Colonic mucosa (tissue), 4 donors: ENCODE data around the gene DRAM1. TPM values are rescaled to one million over a fixed set of nuclear protein-coding genes. Genes with fewer than 3 reads are reported as not detected.
A peak's percentile ranks its signal among the peaks of the same experiment; 100 is the strongest.

Experiments used
- DNase-seq: peaks from one replicate; pipeline ENCODE4 v3.0.0-alpha.2; 2020
- H3K27ac ChIP-seq: fragments of 200-600 bp; one replicate; pipeline ENCODE4 v1.8.0; 2021
- H3K27me3 ChIP-seq: fragments of 200-600 bp; one replicate; pipeline ENCODE4 v1.8.0; 2021
- H3K36me3 ChIP-seq: fragments of 200-600 bp; one replicate; pipeline ENCODE4 v1.8.0; 2021
- H3K4me1 ChIP-seq: fragments of 200-600 bp; one replicate; pipeline ENCODE4 v1.8.0; 2021; ENCODE audit warnings: mild to moderate bottlenecking
- H3K4me3 ChIP-seq: fragments of 200-600 bp; one replicate; pipeline ENCODE4 v1.8.0; 2021
- H3K9ac ChIP-seq, 2 donors: one replicate each; pipeline ENCODE4 v1.7.0; 2013; ENCODE audit warnings: control low read depth in 2 of 2, low read depth in 2 of 2, low read length in 2 of 2
- H3K9me3 ChIP-seq: fragments of 200-600 bp; one replicate; pipeline ENCODE4 v1.8.0; 2021
- intact Hi-C: fragments of 100-400 bp; cut with DNase I; formaldehyde crosslinking; loops from one replicate; pipeline ENCODE4 v1.14.1; 2022
- total RNA-seq, 2 donors: library from RNA; stranded (reverse); fragmentation: NEBNext Ultra II Directional in 1 of 2; extraction: Animal tissue kit (Norgen Biotek cat#: 25700) in 1 of 2; gene quantifications; one replicate each; pipeline ENCODE4 v1.2.1, GENCODE V29; 2021
- TF ChIP-seq, protein P1 (sequence below): fragments of 200-600 bp; IDR thresholded peaks from one replicate; pipeline ENCODE4 v1.8.0; 2022; ENCODE audit warnings: antibody characterized with exemption, mild to moderate bottlenecking
- donor health status: healthy.
- donor health status: DM: no; HTN: no; CAD: no.
- donor health status: DM: no; HTN: no; CAD: no.

Gene DRAM1, protein sequence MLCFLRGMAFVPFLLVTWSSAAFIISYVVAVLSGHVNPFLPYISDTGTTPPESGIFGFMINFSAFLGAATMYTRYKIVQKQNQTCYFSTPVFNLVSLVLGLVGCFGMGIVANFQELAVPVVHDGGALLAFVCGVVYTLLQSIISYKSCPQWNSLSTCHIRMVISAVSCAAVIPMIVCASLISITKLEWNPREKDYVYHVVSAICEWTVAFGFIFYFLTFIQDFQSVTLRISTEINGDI
- total RNA-seq, result 10 to 100 TPM in 1 of 2 donors, 1 to 10 TPM in 1; 4.0 to 10.0 TPM

DNA sequence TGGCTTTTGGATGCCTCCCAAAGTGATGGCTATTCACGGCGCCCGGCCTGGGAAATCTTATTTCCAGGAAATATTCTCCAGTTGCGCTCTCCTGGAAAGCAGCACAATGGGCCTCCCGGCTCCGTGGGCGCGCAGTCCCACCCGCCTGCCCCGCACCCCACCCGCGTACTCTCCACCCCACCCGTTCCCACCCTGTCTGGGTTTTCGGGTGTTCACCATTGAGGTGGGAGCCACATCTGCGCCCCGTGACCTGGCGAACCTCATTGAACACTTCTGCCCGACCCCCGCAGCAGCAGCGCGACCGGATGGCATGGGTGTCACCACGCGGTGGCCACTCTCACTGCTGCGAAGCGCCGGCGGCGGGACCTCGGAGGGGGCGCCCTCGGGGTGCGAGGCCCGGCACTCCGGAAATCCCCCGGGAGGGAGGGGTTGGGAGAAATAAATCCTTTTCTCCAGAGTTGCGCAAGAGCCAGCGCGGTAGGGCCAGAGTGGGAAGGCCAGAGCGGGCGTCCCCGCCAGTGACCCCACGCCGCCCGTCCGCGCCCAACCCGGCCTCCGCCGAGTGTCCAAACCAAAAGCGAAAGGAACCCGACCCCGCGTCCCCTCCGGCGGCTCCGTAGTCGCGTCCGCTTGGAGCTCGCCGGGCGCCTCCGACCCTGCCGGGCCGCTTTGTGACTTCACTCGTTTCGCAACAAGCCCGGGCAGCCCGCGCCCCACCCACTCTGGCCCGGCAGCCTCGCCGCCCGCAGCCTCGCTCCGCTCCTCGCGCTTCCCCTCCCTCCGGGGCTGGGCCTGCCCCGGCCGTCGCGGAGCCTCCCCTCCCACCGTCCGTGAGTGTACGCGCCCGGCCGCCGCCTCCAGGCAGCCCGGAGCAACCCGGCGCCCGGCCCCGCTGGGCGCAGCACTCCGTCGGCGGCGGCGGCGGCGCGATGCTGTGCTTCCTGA is at the start of gene DRAM1:
TSS of gene DRAM1 (plus strand) at position 720 of the 945 bp plus-strand sequence. CDS start at position 930, 210 bp downstream.
- H3K27me3 ChIP-seq, result no peaks in the 10 kb centered on the region
- TF ChIP-seq, protein P1, sequence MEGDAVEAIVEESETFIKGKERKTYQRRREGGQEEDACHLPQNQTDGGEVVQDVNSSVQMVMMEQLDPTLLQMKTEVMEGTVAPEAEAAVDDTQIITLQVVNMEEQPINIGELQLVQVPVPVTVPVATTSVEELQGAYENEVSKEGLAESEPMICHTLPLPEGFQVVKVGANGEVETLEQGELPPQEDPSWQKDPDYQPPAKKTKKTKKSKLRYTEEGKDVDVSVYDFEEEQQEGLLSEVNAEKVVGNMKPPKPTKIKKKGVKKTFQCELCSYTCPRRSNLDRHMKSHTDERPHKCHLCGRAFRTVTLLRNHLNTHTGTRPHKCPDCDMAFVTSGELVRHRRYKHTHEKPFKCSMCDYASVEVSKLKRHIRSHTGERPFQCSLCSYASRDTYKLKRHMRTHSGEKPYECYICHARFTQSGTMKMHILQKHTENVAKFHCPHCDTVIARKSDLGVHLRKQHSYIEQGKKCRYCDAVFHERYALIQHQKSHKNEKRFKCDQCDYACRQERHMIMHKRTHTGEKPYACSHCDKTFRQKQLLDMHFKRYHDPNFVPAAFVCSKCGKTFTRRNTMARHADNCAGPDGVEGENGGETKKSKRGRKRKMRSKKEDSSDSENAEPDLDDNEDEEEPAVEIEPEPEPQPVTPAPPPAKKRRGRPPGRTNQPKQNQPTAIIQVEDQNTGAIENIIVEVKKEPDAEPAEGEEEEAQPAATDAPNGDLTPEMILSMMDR, result no peak
- no peaks in the 10 kb centered on the region for H3K9me3 ChIP-seq
- H3K36me3 ChIP-seq, result no peaks in the 10 kb centered on the region
- peak within 1 kb of the TSS; percentile 64 for H3K4me3 ChIP-seq
- intact Hi-C loops, result no loop called here
- DNase-seq, result peak; percentile 91
- peak within 1 kb of the TSS; percentile 81 for H3K27ac ChIP-seq
- peak within 1 kb of the TSS; percentile 85 to 96 for H3K9ac ChIP-seq
- H3K4me1 ChIP-seq, result no peaks in the 10 kb centered on the region

DNA sequence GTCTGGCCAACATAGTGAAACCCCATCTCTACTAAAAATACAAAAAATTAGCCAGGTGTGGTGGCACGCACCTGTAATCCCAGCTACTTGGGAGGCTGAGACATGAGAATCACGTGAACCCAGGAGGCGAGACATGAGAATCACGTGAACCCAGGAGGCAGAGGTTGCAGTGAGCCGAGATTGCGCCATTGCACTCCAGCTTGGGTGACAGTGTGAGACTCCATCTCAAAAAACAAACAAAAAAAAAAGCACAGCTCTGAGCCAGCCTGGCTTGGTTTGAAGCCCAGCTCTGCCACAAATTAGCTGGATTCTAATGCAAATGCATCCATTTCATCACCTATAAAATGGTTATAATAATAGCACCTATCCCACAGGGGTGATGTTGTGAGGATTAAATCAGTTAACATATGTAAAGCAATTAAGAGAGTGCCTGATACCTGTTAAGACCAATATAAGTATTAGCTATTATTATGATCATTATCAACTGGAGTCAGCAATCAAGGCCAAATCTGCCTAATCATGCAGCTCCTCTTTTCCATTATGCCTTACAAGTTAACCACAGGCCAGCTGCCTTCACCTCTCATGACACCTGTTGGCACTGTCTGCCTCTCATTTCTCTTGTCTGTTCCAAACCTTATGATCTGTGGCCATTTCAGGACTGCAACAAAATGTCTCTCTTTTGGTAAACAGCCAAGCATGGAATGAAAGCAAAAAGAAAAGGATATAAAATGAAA is 48.8 kb upstream of the DRAM1 start:
- Histone ChIP-seq H3K4me3 (no peak overlapping the region), H3K36me3 (no peaks in the 10 kb centered on the region), H3K9ac (no peak overlapping the region), H3K9me3 (no peaks in the 10 kb centered on the region), H3K27me3 (no peaks in the 10 kb centered on the region), H3K4me1 (no peaks in the 10 kb centered on the region), H3K27ac (peak overlapping the region; percentile 40)
- TF ChIP-seq, protein P1, result no peak
- no peak for DNase-seq
- intact Hi-C loops, result no loop called here

DNA sequence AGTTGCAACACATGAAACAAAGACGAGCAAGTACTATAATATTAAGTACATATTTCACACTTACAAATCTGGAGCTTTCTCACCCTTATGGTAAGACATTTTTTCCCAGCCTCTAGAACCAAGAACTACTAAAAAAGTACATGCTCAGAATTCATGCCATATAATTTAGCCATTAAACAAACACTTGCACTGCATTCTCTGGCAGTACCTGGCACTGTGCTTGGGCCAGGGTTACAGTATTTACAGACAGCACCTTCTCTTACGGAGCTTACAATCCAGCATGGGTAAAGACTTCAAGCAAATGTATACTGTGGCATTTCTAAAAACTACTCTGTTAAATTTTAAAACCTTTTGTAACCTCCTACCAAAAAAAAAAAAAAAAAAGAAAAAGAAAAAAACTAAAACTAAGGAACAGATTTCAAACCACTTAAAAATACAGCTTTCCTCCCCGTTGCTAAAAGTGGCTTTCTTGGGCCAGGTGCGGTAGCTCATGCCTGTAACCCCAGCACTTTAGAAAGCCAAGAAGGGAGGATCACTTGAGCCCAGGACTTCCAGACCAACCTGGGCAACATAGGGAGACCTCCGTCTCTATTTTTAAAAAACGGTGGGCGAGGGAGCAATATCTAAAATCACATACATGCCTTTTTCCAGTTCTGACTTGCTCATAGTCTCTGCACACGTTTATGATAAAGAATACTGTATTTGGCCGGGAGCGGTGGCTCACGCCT is 47.6 kb upstream of the DRAM1 start:
- TF ChIP-seq, protein P1, result no peak
- peak overlapping the region; percentile 88 for H3K27ac ChIP-seq
- no peaks in the 10 kb centered on the region for H3K36me3 ChIP-seq
- peak overlapping the region; percentile 85 to 92 for H3K9ac ChIP-seq
- intact Hi-C loops, result no loop called here
- DNase-seq, result no peak
- H3K4me1 ChIP-seq, result no peaks in the 10 kb centered on the region
- peak overlapping the region; percentile 93 for H3K4me3 ChIP-seq
- H3K27me3 ChIP-seq, result no peaks in the 10 kb centered on the region
- H3K9me3 ChIP-seq, result no peaks in the 10 kb centered on the region

DNA sequence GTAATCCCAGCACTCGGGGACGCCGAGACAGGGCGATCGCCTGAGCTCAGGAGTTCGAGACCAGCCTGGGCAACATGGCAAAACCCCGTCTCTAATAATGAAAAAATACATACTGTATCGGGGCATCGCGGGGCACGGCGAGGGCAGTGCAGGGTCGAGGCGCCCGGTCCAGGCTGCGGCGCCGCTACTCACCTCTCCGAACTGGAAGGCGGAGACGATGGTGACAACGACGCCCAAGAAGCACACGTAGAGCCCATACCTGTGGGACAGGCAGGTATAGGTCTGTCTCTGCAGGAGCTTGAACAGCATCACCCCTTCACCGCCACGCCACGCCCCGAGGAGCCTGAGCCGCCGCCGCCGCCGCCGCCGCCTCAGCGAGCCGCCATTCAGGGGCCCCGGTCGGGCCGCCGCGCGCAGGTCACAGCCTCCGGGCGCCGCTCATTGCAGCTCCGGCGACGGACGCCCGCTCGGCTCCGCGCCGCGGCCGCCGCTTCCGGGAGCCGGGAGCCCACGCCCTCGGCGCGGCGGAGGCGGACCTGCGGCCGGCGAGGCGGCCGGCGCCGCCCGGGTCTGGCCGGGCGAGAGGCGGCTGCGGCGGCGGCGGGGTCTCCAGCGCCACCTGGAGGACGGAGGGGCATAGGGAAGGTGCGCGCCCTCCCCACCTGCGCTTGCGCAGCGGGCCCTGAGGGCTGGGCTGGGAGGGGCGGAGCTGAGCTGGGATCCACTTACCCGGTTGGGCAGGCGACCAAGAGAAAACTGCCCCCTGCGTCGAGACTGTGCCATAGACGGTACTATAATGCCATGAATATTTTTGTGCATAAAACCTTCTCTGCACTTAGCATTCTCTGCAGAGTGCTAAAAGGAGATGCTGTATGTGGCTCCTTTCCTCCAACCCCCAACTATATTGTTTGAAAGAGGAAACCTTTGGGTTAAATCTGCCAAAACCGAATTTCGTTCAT is 46.7 kb upstream of the DRAM1 start, which contains the start of gene GNPTAB:
TSS of gene GNPTAB (minus strand) at position 593 of the 959 bp plus-strand sequence. CDS start at position 309, 284 bp downstream.
- Histone ChIP-seq H3K4me3 (peak within 1 kb of the TSS; percentile 93), H3K36me3 (no peaks in the 10 kb centered on the region), H3K27me3 (no peaks in the 10 kb centered on the region), H3K9ac (peak within 1 kb of the TSS; percentile 85 to 92), H3K4me1 (no peaks in the 10 kb centered on the region), H3K9me3 (no peaks in the 10 kb centered on the region), H3K27ac (peak within 1 kb of the TSS; percentile 88)
- peak; percentile 95 for DNase-seq
- intact Hi-C loops, result no loop called here
- TF ChIP-seq, protein P1, result peak; percentile 58
